Measurements from ENCODE around the gene TMEM130.

- no peak for TF ChIP-seq POLR2A (IDR thresholded peaks at IDR 0.05)
- no peak for TF ChIP-seq CTCF (IDR thresholded peaks at IDR 0.05)
These were observed 67.6 kb downstream of the TMEM130 start for GRCh38 chr7:98802088-98802780.

Data from Peyer's patch (tissue), 4 donors.